NT2/D1 (cell line): Measurements from ENCODE around the gene ING5.

Experiments used
- DNase-seq: peaks from one replicate; pipeline ENCODE4 v3.0.0-alpha.2; 2011; ENCODE audit warnings: low read depth, low spot score
- H3K27me3 ChIP-seq: 2 replicates; pipeline ENCODE4 v1.6.0; 2011; ENCODE audit warnings: mild to moderate bottlenecking; ENCODE audit not compliant: insufficient read length, insufficient read depth
- H3K36me3 ChIP-seq: 2 replicates; pipeline ENCODE4 v1.6.1; 2011; ENCODE audit warnings: mild to moderate bottlenecking, low read length, mixed read lengths; ENCODE audit not compliant: insufficient read depth, insufficient read length
- H3K4me1 ChIP-seq: 2 replicates; pipeline ENCODE4 v1.5.1; 2011; ENCODE audit not compliant: insufficient read depth, insufficient read length
- H3K4me3 ChIP-seq: 2 replicates; pipeline ENCODE4 v1.5.1; 2011; ENCODE audit warnings: low read depth; ENCODE audit not compliant: insufficient read length
- H3K9ac ChIP-seq: 2 replicates; pipeline ENCODE4 v1.6.0; 2011; ENCODE audit warnings: low read depth; ENCODE audit not compliant: insufficient read length
- H3K9me3 ChIP-seq: 2 replicates; pipeline ENCODE4 v1.5.1; 2011; ENCODE audit warnings: mild to moderate bottlenecking, low read length; ENCODE audit not compliant: insufficient read depth
- SUZ12 ChIP-seq: IDR thresholded peaks from 2 replicates; pipeline ENCODE4 v1.6.1; 2011; ENCODE audit not compliant: insufficient read length, insufficient read depth; ENCODE audit errors: extremely low read depth
- YY1 ChIP-seq: IDR thresholded peaks from 2 replicates; pipeline ENCODE4 v1.6.1; 2011; ENCODE audit not compliant: insufficient read length, insufficient read depth
- ZNF274 ChIP-seq: IDR thresholded peaks from 2 replicates; pipeline ENCODE4 v1.6.1; 2011; ENCODE audit warnings: mild to moderate bottlenecking, low read depth, low read length

Gene ING5

DNA sequence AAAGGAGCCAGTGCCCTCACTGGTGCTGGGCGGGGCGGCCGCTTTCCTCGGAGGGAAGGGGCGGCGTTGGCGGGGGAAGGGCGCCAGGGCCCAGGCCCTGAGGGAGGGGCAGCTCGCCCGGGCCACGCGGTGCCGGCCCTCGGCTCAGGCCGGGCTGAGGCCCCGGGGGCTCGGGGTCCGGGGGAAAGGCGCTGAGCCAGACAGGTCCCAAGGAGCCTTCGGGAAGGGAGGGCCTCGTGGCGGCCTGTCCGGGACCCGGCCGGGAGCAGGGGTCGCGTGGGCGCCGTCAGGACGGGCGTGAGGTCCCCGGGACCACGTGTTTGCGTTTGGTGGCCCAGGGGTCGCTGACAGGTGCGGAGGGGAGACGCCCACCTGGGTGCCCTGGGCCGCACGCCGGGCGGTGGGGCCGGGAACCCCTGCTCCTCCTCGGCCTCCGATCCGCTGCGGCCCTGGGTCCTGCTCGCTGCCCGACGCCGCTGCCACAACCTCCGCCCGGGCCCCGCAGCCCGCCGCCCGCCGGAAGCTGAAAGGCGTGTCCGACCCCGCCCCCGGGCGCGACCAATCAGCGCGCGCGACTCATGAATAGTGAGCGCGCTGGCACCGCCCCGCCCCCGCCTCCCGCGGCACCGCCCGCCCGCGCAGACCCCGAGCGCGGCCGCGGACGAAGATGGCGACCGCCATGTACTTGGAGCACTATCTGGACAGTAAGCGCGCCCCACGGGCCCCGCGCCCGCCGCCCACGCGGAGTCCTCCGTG lies at the start of gene ING5:
Gene ING5 (plus strand): TSS at position 641 of the 756 bp plus-strand sequence. CDS start 27 bp downstream, at position 668.
- Histone ChIP-seq H3K9me3 (peaks cover 12% of the 10 kb centered on the region), H3K4me1 (peaks cover 11% of the 10 kb centered on the region), H3K27me3 (no peaks in the 10 kb centered on the region), H3K4me3 (peak within 1 kb of the TSS; percentile 99), H3K9ac (peak within 1 kb of the TSS; percentile 100), H3K36me3 (peaks cover 29% of the 10 kb centered on the region)
- DNase-seq = peak; percentile 90
- TF ChIP-seq YY1 (peak; percentile 45), SUZ12 (no peak)

DNA sequence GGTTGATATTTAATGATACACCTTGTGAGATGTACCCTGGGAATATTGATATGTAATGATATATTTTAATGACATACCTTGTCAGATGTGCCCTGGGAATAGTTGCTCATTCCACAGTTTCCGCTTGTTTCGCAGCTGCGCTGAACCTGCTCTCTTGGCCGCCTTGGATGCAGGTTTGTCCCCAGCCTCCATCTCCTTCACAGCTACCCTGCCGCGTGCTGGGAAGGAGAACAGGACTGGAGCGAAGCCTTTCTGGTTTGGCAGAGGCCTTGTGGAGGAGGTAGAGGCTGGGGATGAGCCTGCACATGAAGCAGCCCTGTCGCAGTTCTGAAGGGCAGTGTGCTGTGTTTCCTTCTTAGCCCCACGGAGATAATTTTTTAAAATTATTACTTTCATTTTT lies 49.7 kb upstream of the ING5 start:
- peaks cover 5% of the 10 kb centered on the region; the same call in 1 of the 2 replicates for H3K9me3 ChIP-seq
- no peaks in the 10 kb centered on the region for H3K27me3 ChIP-seq
- peaks cover 14% of the 10 kb centered on the region for H3K4me1 ChIP-seq
- no peak for DNase-seq
- H3K4me3 ChIP-seq = no peak overlapping the region
- H3K9ac ChIP-seq = no peak overlapping the region
- TF ChIP-seq SUZ12 (no peak), YY1 (no peak), ZNF274 (no peak)
- H3K36me3 ChIP-seq = peaks cover 61% of the 10 kb centered on the region

DNA sequence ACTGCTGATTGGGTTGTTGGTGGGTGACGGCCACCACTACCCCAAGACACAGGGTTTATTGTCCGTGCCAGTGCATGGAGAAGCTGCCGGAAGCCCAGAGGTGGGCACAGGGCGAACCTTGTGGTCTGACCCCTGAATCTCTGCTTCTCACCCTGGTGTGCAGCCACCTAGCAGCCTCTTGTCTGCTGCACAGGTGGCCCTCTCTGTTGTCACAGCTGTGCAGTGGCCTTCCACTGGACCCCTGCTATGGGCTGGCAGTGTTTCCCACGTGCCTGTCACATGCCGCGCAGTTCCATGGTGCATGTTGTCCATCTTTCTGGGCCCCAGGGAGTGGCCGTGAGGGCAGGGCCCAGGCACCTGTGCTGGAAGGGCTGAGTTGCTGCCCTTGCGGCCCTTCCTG lies 49.1 kb upstream of the ING5 start:
- TF ChIP-seq YY1 = no peak
- TF ChIP-seq SUZ12 = no peak
- no peak for TF ChIP-seq ZNF274
- DNase-seq = no peak
- Histone ChIP-seq H3K9ac (no peak overlapping the region), H3K27me3 (no peaks in the 10 kb centered on the region), H3K36me3 (peaks cover 64% of the 10 kb centered on the region), H3K4me1 (peaks cover 15% of the 10 kb centered on the region), H3K9me3 (peaks cover 5% of the 10 kb centered on the region; the same call in 1 of the 2 replicates), H3K4me3 (no peak overlapping the region)

DNA sequence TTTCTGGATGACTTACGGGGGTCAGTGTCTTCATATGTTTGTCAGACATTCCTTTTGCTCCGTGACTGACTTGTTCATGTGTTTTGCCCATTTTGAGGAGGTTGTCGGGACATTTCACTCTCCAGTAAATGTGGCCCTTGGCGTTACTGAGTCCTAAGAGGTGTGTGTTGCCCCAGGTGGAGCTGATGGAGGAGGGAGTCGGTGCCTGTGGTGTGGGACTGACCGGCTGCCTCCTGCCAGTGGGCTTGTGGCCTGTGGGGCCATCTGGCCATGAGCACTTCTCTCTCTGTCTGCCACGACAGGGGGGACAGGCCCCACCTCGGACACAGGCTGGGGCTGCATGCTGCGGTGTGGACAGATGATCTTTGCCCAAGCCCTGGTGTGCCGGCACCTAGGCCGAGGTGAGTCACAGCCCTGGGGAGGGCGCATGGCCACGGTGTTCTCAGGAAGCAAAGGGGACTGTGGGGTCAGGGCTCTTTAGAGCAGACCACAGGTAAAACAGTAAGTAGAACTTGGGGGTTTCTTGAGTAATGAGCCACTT lies 48.6 kb upstream of the ING5 start:
- no peak for DNase-seq
- H3K4me3 ChIP-seq = no peak overlapping the region
- H3K9ac ChIP-seq = no peak overlapping the region
- peaks cover 68% of the 10 kb centered on the region for H3K36me3 ChIP-seq
- peaks cover 5% of the 10 kb centered on the region; the same call in 1 of the 2 replicates for H3K9me3 ChIP-seq
- H3K27me3 ChIP-seq = no peaks in the 10 kb centered on the region
- TF ChIP-seq SUZ12 (no peak), YY1 (no peak), ZNF274 (no peak)
- H3K4me1 ChIP-seq = peaks cover 19% of the 10 kb centered on the region

DNA sequence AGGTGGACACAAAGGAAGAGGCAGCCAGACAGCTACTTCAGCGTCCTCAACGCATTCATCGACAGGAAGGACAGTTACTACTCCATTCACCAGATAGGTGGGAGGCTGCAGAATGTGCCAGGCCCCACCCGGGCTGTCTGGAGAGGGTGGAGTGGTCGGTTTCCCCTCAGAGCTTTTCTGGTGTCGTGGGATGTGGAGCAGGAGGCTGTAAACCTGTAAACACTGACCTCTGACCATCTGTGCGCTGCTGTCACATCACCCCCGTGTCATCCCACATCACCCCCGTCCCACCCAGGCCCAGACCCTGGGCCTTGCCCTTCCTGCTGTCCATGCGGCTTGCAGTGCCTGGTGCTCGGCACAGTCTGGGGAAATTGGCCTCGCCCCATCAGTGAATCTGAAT lies 47.3 kb upstream of the ING5 start:
- Histone ChIP-seq H3K36me3 (peaks cover 79% of the 10 kb centered on the region), H3K4me1 (peaks cover 28% of the 10 kb centered on the region), H3K9me3 (peaks cover 5% of the 10 kb centered on the region; the same call in 1 of the 2 replicates), H3K9ac (no peak overlapping the region), H3K27me3 (no peaks in the 10 kb centered on the region), H3K4me3 (no peak overlapping the region)
- DNase-seq = no peak
- no peak for TF ChIP-seq SUZ12
- TF ChIP-seq YY1 = no peak
- TF ChIP-seq ZNF274 = no peak

DNA sequence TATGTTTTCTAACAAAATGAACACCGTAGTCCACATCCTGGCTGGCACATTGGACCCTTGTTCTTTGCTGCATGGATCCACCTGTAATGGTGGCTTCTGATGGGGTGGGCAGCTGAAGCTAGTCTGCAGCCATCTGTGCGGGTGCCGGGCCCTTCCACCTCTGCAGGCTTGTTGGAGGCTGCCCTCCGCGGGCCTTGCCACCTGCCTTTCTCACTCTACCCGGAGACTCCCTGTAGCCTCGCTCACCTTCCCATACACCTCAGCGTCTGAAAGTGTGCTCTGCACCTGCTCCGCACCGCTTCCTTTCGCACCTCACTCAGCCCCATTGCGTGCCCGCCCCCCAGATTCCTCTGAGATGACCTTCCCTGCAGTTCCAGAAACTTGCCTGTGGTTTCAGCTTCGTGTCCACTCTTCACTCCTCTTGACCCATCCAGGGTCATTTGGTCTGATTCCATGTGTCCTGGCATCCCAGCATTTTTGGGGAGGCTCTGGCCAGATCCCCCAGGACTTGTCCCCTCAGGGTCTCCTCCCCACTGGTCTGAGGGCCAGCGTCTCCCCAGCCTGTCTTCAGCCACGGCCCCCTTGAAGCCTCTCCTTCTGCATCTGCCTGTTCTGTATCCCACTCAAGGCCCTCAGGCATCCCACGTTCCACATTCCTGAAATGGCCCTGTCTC lies 46.2 kb upstream of the ING5 start:
- H3K9ac ChIP-seq = no peak overlapping the region
- no peak for TF ChIP-seq SUZ12
- no peak for TF ChIP-seq YY1
- no peak for TF ChIP-seq ZNF274
- DNase-seq = no peak
- H3K9me3 ChIP-seq = peaks cover 5% of the 10 kb centered on the region; the same call in 1 of the 2 replicates
- no peaks in the 10 kb centered on the region for H3K27me3 ChIP-seq
- peaks cover 84% of the 10 kb centered on the region for H3K36me3 ChIP-seq
- peaks cover 26% of the 10 kb centered on the region for H3K4me1 ChIP-seq
- H3K4me3 ChIP-seq = no peak overlapping the region
